Psoas muscle (tissue), 8 donors: ENCODE data around the gene UBE2O. TPM values are rescaled to one million over a fixed set of nuclear protein-coding genes. Genes with fewer than 3 reads are reported as not detected.

Experiments used
- ATAC-seq, 4 donors: fragments of 200-7000 bp; cut with Tn5 transposase; one replicate each; pipeline ENCODE4 v1.9.1; 2020; ENCODE audit warnings: moderate library complexity in 3 of 4, mild to moderate bottlenecking in 2 of 4
- DNase-seq, 2 donors: peaks; one replicate each; pipeline ENCODE4 v3.0.0-alpha.2; 2020
- H3K27ac ChIP-seq: fragments of 200-600 bp; one replicate; pipeline ENCODE4 v1.8.0; 2022
- H3K27me3 ChIP-seq, 3 donors: fragments of 200-600 bp in 1 of 3; one replicate each; pipeline versions ENCODE4 v1.6.1 to v1.8.0; 2013 to 2022; ENCODE audit warnings: low read length in 2 of 3, mild to moderate bottlenecking in 2 of 3, moderate library complexity in 1 of 3; ENCODE audit not compliant: insufficient read depth in 3 of 3
- H3K36me3 ChIP-seq, 2 donors: fragments of 200-600 bp in 1 of 2; one replicate each; pipeline versions ENCODE4 v1.6.1 to v1.8.0; 2013 to 2022; ENCODE audit warnings: low read depth in 1 of 2, mild to moderate bottlenecking in 1 of 2, moderate library complexity in 1 of 2; ENCODE audit not compliant: insufficient read depth in 1 of 2
- H3K4me1 ChIP-seq: fragments of 200-600 bp; one replicate; pipeline ENCODE4 v1.8.0; 2022
- H3K4me3 ChIP-seq: fragments of 200-600 bp; one replicate; pipeline ENCODE4 v1.8.0; 2022; ENCODE audit warnings: mild to moderate bottlenecking
- H3K9me3 ChIP-seq: fragments of 200-600 bp; one replicate; pipeline ENCODE4 v1.8.0; 2022
- CTCF ChIP-seq: fragments of 200-600 bp; IDR thresholded peaks from one replicate; pipeline ENCODE4 v1.8.0; 2022; ENCODE audit warnings: antibody characterized with exemption
- WGBS, 3 donors: extraction: QIAGEN DNeasy Blood & Tissue Kit; methylation state at CpG; one replicate each; pipeline versions ENCODE4 v1.1.6 to v1.1.7; 2013; 5-methylcytosine and 5-hydroxymethylcytosine counted together
- intact Hi-C, 2 donors: fragments of 100-400 bp; cut with DNase I; formaldehyde crosslinking; loops; one replicate each; pipeline versions ENCODE4 v1.11.0 to v1.14.2; 2022
- long read RNA-seq, 2 donors: library from polyadenylated mRNA; unstranded; transcript quantifications; one replicate each; pipeline ENCODE4 v2.0.0, GENCODE V29; 2021
- polyA plus RNA-seq, 3 donors: library from polyadenylated mRNA; stranded (reverse); fragments of 200-250 nt; gene quantifications; one replicate each; pipeline ENCODE4 v1.2.3, GENCODE V29; 2013
- total RNA-seq, 4 donors: library from RNA; stranded (reverse); fragmentation: NEBNext Ultra II Directional in 2 of 4; extraction: Animal tissue kit (Norgen Biotek cat#: 25700) in 2 of 4; gene quantifications; one replicate each; pipeline versions ENCODE4 v1.2.1 to v1.2.4, GENCODE V29; 2021 to 2023
- donor health status: healthy with polysubstance abuse.
- donor health status: DM: no; HTN: no; CAD: no; lungs with moderate emphysema.
- donor health status: Bipolar disorder and iron deficiency.
- donor health status: healthy.
- donor health status: DM: yes; HTN: yes; CAD: no.
- donor health status: DM: no; HTN: no; CAD: no.
- donor health status: DM: no; HTN: no; CAD: no.
- donor health status: DM: yes; HTN: yes; CAD: no.

UBE2O gene
- total RNA-seq, result 10 to 100 TPM; 37.3 to 45.5 (median 39.7) TPM
- 10 to 100 TPM; 11.6 to 23.9 (median 12.3) TPM for polyA plus RNA-seq
- long read RNA-seq, donor 1, full-length matches to known transcripts, result 2 of 20 reads
- long read RNA-seq, donor 1, partial matches to known transcripts, result 11 of 20 reads
- long read RNA-seq, donor 1, other reads (novel, unspliced or antisense), result 7 of 20 reads
- long read RNA-seq, donor 2, full-length matches to known transcripts, result 4 of 57 reads
- long read RNA-seq, donor 2, partial matches to known transcripts, result 36 of 57 reads
- long read RNA-seq, donor 2, other reads (novel, unspliced or antisense), result 17 of 57 reads

- peak; percentile 33 for TF ChIP-seq CTCF
- Histone ChIP-seq H3K27ac (peak within 1 kb of the TSS; percentile 89), H3K9me3 (no peaks in the 10 kb centered on the region), H3K27me3 (no peaks in the 10 kb centered on the region), H3K4me1 (peaks cover 31% of the 10 kb centered on the region), H3K36me3 (no peaks in the 10 kb centered on the region), H3K4me3 (peak within 1 kb of the TSS; percentile 90)
- WGBS, 3 donors, result 1% methylated on average over 68 to 101 of the region's 101 CpGs
- intact Hi-C loops, result loop anchor here in 1 of 2 donors (5.0 kb wide), 1 partner anchor 36 kb away; no protein-coding TSS in a partner anchor
- ATAC-seq (peak; percentile 94 to 96 (median 96)), DNase-seq (peak; percentile 90 to 94)
These were observed at the start of gene UBE2O for GRCh38 chr17:76452660-76453430. Gene UBE2O, minus strand, starts transcription at chr17:76453152. Its CDS starts 11 bp downstream, at chr17:76453141.

- Histone ChIP-seq H3K36me3 (no peaks in the 10 kb centered on the region), H3K4me3 (peak overlapping the region; percentile 85), H3K9me3 (no peaks in the 10 kb centered on the region), H3K4me1 (peaks cover 40% of the 10 kb centered on the region), H3K27ac (peak overlapping the region; percentile 94), H3K27me3 (no peaks in the 10 kb centered on the region)
- intact Hi-C loops, result loop anchor here in 1 of 2 donors (10.0 kb wide), 1 partner anchor 197 kb away; the partner anchor contains the start of gene QRICH2
- ATAC-seq (no peak), DNase-seq (no peak)
- no peak for TF ChIP-seq CTCF
- WGBS, 3 donors, result 67 to 76% (median 70%) methylated on average over 11 of the region's 11 CpGs
These were observed 48.9 kb upstream of the UBE2O start for GRCh38 chr17:76501827-76502307.

- Histone ChIP-seq H3K36me3 (no peaks in the 10 kb centered on the region), H3K4me3 (peak within 1 kb of the TSS; percentile 85), H3K27me3 (no peaks in the 10 kb centered on the region), H3K27ac (peak within 1 kb of the TSS; percentile 94), H3K4me1 (peaks cover 39% of the 10 kb centered on the region), H3K9me3 (no peaks in the 10 kb centered on the region)
- WGBS, 3 donors, result 1 to 2% (median 2%) methylated on average over 45 to 72 of the region's 72 CpGs
- ATAC-seq (peak; percentile 84 to 88 (median 85)), DNase-seq (peak; percentile 86 to 93)
- TF ChIP-seq CTCF, result no peak
- intact Hi-C loops, result loop anchor here in 1 of 2 donors (10.0 kb wide), 1 partner anchor 196 kb away; the partner anchor contains the start of gene QRICH2
These were observed 48.3 kb upstream of the UBE2O start, which contains the start of gene RHBDF2 for GRCh38 chr17:76501018-76501826. Gene RHBDF2, minus strand, starts transcription at chr17:76501423. Its CDS starts 19,899 bp downstream, at chr17:76481524.

GRCh38 chr17:76500747-76501017, 47.7 kb upstream of the UBE2O start:
- DNase-seq (no peak), ATAC-seq (peak in 3 of 4 donors; percentile 2 to 6 (median 3))
- H3K4me3 ChIP-seq, result peak overlapping the region; percentile 85
- peak overlapping the region; percentile 94 for H3K27ac ChIP-seq
- no peaks in the 10 kb centered on the region for H3K27me3 ChIP-seq
- H3K9me3 ChIP-seq, result no peaks in the 10 kb centered on the region
- peaks cover 41% of the 10 kb centered on the region for H3K4me1 ChIP-seq
- TF ChIP-seq CTCF, result no peak
- WGBS, 3 donors, result 13 to 32% (median 22%) methylated on average over 10 of the region's 10 CpGs
- H3K36me3 ChIP-seq, result no peaks in the 10 kb centered on the region
- intact Hi-C loops, result loop anchor here in 1 of 2 donors (10.0 kb wide), 1 partner anchor 196 kb away; the partner anchor contains the start of gene QRICH2
